NCI-H1694 treated with DMSO at 0.1 percent for 48 hours (cell line): ENCODE measurements around the gene ATP6V1B1.
A peak's percentile ranks its signal among the peaks of the same experiment; 100 is the strongest.

Source experiments
- DNase-seq: peaks from one replicate; lab custom pipeline; 2025; lab: John Stamatoyannopoulos, UW

The ATP6V1B1 gene

DNA sequence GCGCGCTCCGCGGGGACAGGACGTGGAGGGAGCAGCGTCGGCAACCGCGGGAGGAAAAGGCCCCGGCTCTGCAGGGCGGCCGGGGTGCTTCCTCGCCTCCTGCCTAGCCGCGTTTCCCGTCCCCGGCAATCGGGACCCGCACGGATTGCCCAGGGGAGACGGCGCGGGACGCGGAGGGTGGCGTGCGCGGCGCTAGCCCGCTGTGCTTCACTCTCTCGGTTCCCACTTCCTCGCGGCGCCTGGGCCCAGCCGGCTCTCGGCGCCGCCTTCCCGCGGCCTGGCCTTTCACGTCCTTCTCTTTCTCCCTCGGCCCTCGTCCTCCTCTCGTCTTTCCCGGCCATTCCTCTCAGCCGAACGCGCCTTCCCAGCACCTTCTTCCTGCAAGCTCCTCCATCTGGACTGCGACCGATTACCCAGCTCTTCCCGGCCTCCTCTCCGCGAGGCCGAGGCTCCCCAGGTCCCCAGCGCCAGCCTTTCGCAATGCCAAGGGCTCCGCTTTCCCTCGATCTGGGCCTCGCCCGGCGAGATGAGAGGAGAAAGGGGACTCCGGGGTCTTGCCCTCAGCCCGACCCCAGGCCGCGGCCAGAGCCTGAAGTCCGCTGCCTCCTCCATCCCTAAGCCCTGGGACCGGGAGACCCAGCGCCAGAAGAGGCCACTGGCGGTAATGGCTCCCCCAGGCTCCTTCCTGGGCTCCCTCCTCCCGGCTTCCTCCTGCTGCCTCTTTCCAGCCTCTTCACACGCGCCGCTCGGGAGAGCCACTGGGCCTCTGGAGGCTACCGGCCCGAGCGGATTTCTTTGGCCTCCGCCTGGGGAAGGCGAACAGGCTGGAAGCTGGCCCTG, 34.3 kb upstream of the ATP6V1B1 start:
- no peak for DNase-seq

DNA sequence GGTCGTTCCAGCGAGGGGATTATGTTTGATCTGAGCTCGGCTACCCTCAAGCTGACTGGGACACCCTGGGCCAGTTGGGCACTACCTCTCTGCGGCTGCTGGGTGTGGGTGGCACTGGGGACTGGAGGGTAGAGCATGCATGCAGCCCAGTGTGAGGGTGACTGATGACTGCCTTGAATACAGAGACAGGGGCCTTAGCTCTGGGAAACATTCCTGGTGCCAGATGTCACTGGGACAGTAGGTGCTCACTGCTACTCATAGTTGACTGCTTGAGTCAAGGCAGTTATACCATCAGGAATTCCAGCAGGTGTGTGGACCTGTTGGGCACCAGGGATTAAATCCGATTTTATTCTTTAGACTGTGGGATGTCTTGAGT, 33.6 kb upstream of the ATP6V1B1 start:
- DNase-seq = peak; percentile 29

DNA sequence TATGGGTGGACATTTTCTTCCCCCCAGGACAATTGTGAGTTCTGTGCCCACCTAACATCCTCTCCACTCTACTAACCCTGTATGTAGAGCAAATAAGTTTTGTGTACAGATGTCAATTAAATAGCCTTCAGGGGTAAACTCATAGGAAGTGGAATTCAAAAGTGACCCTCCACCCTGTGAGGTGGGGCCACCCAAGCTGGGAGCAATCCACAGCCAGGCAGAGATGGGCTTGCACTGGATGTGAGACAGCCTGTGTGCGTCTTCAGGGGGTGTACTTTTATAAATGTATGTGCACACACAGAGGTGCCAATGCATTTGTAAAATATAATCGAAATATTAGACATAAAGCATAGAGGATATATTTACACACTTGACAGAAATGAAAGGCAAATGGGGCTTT, 33.1 kb upstream of the ATP6V1B1 start:
- DNase-seq = no peak

DNA sequence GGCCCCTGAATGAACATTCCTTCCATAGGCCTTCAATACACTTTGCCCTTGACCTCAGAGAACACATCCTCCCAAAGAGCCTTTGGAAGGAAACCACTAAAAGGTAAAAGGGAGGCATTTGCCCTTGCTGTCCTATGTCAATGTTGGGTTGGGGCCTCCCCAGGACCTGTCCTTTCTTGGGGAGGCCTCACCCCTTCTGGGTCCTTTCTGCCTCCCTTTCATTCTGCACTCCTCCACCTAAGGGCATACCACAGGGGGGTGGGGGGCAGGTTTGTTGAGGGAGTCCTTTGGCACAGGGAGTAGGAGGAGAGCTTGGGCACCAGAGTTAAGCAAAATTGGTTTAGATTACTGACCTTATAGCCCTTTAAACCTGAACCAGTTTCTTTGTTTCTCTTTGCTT, 32.5 kb upstream of the ATP6V1B1 start:
- no peak for DNase-seq

DNA sequence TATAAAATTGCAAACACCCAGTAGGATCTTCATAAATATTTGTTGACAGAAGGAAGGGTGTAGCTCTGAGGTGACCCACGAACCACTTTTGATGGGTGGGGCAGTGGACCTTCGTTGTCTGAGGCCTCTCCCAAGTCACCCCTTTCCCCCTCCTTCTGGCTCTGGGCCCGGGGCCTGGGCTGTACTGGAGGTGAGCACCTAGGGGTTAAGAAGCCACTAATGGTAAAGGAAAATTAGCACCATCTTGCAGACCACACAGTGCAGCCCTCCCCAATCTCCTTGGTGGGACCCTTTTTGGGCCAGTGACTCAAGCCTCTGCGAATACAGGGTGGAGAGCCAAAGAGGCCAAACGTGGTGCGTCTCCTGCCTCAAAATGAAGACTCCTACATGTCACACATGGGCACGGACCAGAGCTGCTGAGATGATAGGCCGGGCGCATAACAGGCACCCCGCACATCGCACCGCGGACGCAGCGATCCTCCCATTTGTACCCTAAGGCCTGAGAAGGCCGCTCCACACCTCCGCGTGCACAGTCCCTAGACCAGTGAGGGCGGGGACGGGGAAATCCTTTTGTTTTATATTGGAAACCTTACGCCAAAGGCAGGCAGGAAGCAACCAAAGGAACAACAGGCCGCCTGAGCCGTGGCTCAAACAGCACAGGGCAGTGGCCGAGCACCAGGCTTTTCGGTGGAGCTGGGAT, 31.9 kb upstream of the ATP6V1B1 start:
- no peak for DNase-seq

DNA sequence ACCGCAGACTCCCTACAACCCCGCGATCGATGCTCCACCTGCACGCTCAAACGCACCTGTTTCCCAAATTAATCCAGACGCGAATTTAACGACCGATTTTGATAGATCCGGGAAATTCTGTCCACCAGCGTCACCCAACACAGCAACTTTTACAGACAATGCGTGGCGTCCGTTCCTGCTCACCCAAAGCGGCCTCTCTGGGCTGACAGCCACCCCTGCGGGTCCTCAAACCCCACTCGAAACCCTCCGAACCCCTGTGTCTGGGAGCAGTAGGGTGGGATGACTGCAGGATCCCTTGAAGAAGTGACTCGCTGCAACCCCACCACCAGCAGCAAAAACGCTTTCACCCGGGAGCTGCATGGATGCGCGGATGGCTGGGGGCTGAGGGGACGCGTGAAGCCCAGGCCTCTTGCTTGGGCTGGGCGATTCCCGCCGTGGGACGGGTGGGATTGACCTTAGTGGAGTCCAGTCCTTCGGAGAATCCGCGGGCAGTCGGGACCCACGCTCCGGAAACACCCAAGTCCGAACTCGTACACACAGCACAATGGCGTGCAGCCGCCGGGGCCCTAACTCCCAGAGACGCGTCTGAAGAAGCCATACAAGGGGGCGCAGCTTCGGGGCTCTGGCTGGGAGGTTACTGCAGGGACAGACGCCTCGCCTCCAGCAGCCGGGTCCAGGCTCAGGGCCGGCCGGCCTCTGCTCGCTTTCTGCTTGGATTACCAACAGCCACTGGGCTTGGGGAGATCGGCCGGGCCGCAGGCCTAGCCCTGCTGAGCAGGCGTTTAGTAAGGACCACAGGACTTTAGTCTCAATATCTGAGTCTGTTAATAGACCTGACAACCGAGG, 31.1 kb upstream of the ATP6V1B1 start:
- no peak for DNase-seq

DNA sequence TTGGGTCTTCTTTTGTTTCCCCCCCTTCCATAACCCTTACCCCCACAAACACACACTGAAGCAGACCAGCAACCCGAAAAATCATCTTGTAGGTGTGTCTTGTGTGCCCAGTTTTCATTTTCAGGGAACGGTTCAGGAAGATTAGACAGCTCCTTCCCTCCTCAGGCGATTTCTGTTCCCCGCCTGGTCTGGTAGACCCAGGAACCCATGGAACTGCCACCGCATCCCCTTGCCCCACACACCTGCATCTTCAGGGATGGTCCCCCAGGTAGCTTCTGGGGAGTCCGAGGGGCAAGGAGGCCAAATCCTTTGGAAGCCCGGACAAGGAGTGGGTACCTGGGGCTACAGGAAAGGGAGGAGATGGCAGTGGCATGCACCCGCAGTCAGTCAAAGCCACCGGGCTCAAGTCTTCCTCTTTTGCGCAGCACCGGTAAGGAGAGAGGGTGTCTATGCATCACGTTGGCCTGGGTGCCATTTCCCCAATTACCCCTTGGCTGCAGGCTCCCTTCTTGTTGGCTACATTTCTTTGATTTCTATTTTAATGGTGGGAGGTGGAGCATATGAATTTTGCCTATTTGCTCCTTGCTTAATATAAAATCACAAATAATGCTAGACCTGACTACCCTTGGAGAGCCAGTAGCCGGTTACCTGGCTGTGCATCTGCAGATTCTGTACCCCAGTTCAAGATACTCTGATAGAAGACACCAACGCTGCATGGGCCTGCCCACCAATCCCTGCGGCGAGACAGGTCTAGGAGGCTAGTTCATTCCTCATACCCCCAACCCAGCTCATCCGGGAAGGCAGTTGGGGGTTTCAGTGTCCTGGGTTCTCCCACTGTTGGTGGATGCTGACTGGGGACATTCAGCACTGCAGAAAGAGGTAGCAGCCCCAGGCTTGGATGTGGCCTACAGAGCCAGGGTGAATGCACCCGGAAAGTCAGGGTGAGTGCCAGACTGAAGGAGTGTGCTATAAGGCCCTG, 30.0 kb upstream of the ATP6V1B1 start:
- DNase-seq = no peak

DNA sequence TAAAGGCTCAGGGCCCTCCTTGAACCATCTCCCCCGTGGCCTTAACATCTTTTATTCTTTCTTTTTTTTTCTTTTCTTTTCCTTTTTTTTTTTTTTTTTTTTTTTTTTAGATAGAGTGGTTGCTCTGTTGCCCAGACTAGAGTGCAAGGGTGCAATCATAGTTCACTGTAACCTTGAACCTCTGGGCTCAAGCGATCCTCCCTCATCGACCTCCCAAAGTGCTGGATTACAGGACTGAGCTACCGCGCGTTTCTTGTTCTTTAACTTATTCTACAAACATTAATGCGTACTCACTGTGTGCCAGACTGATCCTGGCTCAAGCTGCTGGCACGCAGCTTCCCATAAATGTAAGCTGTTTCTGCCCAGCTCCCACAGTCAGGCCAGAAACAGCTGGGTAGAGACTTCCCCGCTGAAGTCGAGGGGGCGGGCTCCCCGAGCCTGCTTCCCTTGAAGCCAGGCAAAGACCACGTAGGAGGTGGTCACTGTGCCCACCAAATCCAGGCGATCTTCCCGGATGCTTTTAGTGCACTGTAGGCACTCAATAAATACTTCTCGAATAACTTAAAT, 29.2 kb upstream of the ATP6V1B1 start:
- no peak for DNase-seq

DNA sequence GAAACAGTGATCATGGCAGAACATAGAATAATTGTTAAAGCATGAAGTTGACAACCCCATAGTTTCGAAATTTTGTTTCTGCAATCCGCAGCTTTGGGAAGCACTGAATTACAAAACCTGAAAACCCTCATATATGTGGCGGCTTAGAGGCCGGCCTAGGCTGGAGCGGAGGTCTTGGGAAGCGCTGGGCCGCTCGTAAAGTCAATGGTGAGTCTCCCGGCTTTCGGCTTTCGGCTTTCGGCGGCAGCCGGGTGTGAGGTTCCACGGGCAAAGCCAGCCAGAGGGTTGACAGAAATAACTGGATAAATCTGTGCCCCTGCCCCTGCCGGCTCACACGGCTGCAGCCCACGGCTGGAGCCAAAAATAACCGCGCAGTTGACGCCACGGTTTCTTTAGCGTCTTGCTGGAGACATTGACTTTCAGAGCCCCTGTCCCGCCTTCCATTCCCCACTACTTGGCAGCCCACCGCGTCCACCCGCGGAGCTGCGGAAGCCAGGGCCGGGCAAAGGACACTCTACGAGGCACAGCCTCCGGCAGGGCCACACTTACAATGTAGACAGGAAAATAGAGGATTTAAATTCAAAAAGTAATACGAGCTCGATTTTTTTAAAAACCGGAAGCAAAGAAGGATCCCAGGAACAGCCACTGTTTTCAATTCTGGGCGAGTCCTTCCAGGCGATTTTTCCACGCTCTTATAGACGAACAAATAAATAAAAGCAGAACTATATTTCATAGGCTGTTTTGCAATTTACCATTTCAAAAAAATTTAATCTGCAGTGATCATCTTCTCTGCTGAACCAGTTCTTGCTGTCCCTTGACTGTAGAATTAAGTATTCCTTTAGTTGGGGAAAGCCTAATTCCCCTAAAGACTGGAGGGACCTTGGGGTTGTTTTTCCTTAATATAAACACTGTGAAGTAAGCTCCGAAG, 28.3 kb upstream of the ATP6V1B1 start:
- no peak for DNase-seq

DNA sequence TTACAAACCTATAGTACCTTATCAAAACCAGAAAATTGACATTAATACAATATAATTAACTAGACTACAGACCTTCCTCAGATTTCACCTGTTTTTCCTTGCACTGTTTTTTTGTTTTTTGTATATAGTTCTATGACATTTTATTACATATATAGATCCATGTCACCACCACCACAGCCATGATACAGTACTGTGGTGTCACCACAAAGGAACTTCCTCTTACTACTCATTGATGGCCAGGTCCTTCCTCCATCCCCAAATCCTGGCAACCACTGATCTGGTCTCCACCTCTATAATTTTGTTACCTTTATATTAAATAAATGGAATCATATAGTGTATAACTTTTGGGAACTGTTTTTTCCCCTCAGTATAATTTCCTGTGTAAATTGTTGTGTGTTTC, 19.4 kb upstream of the ATP6V1B1 start:
- DNase-seq = no peak

DNA sequence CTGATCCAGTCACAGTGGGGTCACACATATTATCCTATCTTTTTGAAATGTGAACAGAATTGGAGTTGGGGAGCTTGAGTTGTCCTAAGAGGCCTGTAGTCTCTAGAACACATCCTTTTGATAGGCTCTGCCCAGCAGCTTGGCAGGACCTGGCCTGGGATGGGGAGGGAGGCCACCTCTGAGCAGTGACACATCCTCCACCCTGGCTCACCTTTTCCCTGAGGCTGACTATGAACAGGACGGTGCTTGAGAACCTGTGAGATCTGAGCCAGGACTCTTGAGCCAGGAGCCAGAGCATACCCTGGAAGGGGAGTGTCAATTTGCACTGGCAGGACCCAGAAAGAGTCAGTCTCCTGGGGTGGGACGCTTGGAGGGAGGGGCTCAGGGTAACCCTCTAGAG, 17.7 kb upstream of the ATP6V1B1 start:
- no peak for DNase-seq

DNA sequence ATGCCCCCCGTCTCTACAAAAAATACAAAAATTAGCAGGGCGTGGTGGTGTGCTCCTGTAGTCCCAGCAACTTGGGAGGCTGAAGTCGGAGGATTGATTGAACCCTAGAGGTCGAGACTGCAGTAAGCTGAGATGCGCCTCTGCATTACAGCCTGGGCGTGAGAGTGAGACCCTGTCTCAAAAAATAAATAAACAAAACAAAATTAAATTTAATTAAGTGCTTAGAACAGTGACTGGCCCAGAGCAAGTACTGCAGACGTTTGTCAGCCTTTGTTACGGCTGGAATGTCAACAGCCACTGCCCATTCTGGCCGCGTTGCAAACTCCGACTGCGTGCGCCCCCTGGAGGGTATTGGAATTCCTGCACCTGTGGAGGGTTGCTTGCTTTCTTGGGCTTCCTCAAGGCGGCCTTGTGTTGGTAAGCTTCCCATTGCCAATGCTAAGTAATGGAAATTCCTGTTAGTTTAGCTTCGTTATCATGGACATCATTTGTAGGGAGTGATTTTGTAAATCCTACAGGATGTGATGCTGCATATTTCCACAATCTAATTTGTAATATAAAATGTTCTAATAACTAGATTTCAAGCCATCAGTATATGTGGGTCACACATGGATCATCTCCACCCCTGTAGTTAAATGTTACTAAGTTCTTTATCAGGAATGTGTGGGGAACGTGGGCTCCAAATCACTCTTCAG, 15.9 kb upstream of the ATP6V1B1 start:
- DNase-seq = peak; percentile 53

DNA sequence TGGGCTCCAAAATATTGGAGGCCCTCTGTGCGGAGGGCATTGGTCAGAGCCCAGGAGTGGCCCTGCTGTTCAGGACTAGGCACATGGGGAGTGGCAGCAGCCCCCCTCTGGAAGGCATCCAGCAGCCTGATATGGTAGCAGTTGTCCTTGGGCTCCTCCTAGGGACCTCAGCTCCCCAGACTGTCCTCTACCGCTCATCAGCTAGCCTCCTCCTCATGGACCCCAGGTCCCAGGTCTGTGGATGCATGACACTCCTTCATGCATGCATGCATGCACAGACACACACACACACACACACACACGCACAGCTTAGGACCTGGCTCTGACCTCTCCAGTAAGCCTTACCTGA, 15.4 kb upstream of the ATP6V1B1 start:
- DNase-seq = no peak

DNA sequence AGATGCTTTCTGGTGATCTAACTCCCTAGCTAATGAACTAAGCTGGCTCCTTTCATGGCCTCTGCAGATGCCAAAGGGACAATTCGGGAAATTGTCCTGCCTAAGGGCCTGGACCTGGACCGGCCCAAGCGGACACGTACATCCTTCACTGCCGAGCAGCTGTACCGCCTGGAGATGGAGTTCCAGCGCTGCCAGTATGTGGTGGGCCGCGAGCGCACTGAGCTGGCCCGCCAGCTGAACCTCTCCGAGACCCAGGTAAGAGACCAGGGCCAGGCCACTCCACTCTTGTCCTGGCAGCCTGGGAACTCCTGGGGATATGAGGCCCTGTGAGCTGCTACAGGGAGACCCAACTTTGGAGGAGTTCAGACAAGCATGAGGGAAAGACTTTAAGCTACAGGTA, 14.7 kb upstream of the ATP6V1B1 start:
- DNase-seq = no peak

DNA sequence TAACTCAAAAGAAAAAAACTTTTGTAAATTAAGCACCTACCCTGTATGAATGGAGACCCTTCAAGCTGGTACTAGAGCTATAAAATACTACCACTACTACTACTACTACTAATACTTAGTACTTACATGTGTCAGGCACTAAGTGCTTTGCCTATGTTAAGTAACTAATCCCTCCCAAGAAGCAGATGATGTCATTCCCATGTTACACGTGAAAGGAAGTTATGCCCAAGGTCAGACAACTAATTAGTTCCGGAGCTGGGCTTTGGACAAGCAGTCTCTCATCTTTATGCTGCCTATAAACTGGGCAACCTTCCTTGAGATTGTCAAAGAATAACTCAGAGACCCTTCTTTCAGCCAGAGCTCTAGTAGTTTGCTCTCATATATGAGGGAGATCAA, 13.9 kb upstream of the ATP6V1B1 start:
- DNase-seq = no peak

DNA sequence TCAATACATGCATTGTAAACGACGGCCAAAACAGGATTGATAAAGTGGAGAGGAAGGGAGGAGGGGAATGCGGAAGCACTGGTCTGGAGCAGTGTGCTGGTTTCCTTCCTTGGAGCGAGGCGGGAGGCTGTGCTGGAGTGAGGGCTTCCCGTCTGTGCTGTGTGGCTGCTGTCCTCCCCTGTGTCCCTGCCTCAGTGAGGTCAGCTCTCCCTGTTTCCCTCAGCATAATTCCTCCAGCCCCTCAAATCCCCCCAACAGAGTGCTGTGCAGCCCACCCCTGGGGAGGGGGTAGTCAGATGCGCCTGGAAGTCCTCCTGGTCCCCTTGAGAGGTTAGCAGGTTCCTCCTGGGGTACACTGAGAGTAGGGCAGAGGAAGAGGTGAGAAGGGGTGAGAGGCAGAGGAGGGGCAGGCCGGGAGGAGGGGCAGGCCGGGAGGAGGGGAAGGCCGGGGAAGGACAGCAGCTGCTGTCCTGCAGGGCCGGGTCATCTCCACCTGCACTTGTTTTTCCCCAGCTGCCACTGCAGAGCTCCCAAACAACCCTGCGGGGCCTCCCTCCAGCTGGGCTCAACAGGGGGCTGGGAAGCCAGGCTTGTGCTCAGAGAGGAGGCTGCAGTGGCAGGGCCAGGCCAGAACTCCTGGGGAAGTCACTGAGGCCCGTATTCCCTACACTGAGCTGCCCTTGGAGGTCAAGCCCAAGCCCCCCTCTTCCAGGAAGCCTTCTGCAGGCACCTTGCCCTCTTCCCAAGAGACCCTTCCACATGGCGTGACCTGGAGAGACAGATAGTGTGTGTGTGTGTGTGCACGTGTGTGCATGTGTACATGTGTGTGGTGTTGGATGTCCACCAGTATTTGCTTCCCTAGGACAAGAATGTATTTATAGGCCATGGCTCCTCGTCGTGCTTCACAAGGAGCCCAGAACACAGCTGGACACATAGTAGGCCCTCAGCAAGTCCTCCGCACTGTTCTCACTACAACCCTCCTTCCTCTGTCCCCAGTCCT, 13.2 kb upstream of the ATP6V1B1 start:
- DNase-seq = no peak

DNA sequence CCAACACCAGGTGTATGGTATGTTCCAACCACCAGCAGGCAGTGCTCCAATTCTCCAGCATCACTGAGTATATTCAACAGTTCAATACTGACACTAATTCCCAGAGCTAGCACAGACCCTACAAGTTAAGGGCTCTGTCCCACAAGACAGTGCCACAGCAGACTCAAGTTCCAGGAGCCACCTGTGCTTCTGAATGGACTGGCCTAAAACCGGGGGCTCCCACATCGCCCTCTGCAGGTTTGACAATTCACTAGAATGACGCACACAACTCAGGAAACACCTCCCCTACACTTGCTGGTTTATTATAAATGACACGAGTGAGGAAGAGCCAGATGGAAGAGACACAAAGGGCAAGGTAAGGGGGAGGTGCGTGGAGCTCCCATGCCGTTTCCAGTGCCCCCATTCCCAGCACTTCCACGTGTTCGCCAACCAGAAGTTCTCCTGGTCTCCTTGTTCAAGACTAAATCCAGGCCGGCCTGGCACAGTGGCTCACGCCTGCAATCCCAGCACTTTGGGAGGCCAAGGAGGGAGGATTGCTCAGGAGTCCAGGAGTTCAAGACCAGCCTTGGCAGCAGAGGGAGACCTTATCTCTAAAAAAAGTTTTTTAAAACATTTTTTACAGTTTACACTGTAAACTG, 12.2 kb upstream of the ATP6V1B1 start:
- no peak for DNase-seq

DNA sequence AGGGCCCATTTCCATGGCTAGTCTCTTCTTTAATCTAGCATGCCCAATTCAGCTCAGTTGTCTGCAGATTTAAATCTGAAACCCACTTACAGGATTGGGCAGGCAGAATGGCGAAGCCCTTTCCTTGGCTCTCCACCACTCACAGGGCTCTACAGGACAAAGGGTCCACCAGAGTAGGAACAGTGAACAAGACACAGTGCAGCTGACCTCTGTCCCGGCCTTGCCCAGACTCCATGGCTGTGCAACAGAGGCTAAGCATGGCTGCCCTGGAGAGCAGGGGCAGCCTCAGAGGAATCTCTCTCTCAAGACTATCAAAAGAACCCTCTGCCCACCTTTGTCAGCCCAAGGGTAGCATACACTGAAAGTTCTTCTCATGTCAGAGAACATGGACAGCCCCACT, 9.7 kb upstream of the ATP6V1B1 start:
- DNase-seq = no peak
